OCI-M2 (cell line): ENCODE data around the gene DENND6A.
A peak's percentile ranks its signal among the peaks of the same experiment; 100 is the strongest.
"Not testable (repeated sequence)": the region's sequence is repeated elsewhere in the genome, so short reads cannot be mapped to it uniquely, and the experiment has no call there.

ENCODE experiments used
- DNase-seq: peaks from one replicate; lab custom pipeline; 2025; ENCODE audit not compliant: unreplicated experiment; lab: John Stamatoyannopoulos, UW

Gene DENND6A

DNA sequence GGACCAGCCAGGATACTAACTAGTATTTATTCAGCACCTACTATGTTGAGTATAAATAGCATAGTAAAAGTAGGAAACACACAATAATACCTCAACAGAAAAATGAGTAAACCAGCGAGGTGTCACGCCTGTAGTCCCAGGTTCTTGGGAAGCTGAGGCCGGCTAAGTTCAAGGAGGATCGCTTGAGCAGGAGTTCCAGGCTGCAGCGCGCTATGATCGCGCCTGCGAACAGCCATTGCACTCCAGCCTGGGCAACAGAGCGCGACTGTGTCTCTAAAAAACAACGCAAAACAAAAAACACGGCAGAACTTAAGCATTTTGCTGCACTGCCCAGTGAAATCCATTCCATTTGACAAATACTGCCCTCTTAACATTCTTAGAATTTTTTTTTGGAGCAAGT is 1.3 kb upstream of the DENND6A start:
- DNase-seq = no peak

GRCh38 chr3:57692133-57692395 is 813 bp downstream of the DENND6A start:
- DNase-seq = not testable (repeated sequence)

GRCh38 chr3:57691411-57692132 is 1.3 kb downstream of the DENND6A start:
- DNase-seq = no peak

- no peak for DNase-seq
Observed at GRCh38 chr3:57689367-57690053, 3.4 kb downstream of the DENND6A start.

GRCh38 chr3:57688291-57688690 is 4.6 kb downstream of the DENND6A start:
- DNase-seq = no peak

DNA sequence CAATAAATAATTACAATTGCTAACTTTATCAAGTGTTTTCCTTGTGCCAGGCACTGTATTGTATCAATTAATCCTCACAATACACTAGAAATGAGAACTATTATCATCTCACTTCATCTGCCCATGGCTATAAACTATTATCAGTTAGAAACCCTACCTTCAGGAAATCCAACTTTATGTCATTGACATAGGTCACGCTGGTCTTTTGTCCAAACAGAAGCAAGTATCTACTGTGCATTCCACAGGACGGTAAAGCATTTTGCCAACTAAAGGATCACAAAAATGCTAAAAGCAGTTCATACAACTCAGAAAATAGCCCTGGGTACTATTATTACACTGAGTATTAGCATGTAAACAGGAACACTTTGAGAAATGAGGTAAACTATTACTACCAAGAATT is 9.6 kb downstream of the DENND6A start:
- DNase-seq = no peak

DNA sequence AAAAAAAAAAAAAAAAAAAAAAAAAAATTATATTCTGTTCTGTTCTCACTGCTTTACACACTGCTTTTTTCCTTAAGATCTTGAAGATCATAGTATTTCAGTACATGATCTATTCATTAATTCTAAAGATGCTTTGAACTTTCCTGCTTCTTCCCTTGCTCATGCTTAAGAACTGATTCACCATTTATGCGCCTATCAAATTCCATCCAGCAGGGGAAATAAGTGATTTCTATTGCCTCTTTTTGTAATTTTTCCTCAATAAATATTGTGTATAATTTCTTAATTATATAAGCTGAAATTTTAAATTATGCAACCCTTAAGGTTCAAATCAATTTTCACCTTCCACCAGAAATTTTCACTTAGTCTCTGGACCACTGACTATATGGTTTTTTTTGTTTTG is 10.6 kb downstream of the DENND6A start:
- DNase-seq = no peak

DNA sequence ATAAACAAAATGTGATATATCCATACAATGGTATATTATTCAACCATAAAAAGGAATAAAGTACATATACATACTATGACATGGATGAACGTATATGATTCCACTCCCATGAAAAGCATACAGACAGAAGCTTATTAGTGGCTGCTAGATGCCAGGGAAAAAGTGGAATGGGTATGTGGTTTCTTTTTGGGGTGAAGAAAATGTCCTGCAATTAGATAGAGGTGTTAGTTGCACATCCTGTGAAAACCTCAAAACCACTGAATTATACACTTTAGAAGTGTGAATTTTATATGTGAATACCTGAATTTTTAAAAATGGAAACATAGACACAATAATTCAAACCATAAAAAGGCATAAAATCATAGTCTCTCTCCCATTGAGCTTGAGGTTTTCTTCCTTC is 11.2 kb downstream of the DENND6A start:
- no peak for DNase-seq

DNA sequence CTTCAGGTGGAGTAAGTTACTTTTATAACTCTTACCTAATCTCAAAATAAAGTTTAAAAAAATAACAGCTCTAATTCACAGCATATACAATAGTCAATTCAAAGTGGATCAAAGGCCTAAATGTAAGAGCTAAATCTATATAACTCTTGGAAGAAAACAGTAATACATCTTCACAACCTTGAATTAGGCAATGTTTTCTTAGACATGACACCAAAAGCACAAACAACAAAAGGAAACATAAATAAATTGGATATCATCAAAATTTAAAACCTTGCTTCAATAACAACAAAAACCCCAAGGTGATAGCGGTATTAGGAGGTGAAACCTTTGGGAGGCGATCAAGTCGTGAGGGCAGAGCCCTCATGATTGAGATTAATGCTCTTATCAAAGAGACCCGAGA is 12.8 kb downstream of the DENND6A start:
- no peak for DNase-seq

DNA sequence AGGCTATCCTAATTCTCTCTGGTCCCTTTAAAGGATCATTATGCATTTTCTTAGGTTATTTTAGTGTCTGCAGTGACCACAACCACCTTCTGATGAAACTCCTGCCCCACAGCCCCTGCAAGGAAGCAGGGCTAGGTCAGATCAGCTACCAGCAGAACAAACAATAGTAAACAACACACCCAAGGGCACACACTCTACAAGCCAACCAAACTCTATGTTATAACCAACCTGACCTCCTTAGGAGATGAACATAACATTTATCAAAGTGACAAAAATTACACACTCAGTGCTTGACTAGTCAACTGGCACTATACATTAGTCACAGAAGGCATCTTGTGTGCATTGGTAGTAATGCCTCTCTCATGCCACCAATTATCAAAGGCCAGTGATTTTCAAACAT is 17.3 kb downstream of the DENND6A start:
- DNase-seq = no peak

GRCh38 chr3:57673156-57673555 is 19.7 kb downstream of the DENND6A start:
- DNase-seq = no peak

DNA sequence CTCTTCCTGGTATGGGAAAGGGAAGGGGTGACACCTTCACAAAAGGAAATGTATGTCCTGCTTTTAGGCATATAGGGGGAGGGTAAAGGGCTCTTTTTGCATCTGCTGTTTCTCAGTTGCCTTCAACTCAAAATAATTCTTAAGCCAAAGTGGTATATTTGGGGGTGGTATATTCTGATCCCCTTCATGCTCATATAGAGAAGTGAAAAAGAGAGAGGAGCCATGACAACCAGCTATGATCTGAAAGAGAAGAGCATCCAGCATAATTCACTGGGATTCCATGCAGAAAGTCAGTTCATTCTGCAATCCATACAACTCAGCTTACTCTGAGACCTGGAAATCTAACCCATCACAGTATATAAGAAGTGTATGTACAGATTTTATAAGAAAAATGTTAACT is 22.3 kb downstream of the DENND6A start:
- DNase-seq = no peak

GRCh38 chr3:57661404-57661803 is 31.5 kb downstream of the DENND6A start:
- no peak for DNase-seq

DNA sequence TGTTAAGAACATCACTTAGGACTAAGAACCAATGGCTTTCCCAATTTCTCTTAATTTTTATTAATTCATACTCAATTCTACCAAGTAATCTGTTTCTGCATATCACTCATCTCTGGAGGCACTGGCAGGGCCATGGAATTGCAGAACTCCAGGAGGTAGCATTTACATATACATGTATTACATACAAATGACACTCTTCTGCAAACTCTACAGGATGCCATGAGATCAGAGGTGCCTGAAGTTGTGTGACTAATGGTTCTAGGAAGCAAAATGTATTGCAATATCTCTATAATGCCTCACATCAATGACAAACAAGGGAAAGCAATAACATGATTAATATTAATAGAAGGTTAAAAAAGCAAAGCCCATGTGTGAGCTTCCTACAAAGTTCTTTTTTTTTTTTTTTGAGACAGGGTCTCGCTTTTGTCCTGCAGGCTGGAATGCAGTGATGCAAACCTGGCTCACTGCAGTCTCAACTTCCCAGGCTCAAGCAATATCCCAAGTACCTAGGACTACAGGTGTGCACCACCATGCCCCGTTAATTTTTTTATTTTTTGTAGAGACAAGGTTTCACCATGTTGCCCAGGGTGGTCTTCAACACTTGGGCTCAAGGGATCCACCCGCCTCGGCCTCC is 33.0 kb downstream of the DENND6A start:
- no peak for DNase-seq

GRCh38 chr3:57659004-57659673 is 33.7 kb downstream of the DENND6A start:
- no peak for DNase-seq

DNA sequence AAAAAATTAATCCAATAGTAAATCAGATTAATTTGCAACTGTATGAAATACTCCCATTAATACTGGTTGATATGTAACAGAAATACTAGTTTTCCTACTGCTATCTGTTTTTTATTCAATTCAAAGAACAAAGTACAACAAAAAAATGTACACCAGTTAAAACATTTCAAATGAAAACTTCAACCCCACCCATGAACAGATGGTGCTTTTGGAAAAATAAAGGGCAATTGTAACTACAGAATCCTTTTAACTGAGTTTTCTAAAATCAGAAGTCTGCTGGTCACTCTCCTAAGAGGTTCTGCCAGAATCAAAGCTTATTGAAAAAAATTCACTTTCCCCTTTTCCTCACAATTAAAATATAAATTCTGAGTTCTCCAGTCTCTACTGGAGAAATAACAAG is 34.3 kb downstream of the DENND6A start:
- DNase-seq = no peak

DNA sequence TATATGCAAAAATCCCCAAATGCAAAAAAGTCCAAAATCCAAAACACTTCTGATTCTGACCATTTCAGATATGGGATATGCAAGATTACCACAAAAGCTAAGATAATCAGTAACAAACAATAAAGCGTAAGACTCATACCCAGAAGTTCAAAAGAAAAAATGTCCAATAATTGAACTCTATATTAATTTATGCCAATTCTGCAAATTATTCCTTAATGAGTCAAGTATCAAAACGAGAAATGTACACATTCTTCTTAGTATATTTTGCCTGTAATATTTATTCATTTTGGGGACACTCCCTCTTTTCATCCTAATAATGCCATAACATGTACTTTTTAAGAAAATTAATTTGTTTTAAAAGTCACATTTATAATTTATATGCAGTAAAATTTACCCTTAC is 37.1 kb downstream of the DENND6A start:
- DNase-seq = no peak

DNA sequence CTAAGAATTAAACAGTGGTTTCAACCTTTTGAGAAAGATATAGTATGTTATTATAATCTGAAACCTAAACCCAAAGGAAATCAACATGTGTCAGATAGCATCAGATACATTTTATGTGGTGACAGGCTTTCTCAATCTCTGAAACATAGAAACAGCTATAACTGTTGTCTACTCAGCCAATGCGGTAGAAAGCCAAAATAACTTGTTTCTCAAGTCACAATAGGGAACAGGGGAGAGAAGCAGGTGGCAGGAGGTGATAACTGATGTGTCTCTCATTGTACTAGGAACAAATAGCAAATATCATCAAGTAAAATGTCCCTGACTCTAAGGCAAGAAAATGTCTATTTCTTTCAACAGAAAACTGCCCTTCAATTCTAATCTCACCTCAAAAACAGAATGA is 38.6 kb downstream of the DENND6A start:
- no peak for DNase-seq

DNA sequence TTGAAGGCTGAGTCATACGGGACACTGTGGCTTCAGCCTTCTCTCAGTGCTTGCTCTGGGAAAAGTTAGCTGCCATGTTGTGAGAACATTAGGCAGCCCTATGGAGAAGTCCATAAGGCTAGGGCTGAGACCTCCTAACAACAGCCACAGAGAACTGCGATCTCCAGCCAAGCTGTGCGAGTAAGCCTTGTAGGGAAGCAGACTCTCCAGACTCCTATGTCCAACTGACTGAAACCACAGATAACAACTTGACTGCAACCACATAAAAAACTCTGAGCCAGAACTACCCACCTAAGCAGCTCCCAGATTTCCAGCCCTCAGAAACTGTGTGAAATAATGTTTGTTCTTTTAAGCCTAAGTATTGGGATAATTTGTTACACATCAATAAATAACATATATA is 40.7 kb downstream of the DENND6A start:
- DNase-seq = peak; percentile 4

DNA sequence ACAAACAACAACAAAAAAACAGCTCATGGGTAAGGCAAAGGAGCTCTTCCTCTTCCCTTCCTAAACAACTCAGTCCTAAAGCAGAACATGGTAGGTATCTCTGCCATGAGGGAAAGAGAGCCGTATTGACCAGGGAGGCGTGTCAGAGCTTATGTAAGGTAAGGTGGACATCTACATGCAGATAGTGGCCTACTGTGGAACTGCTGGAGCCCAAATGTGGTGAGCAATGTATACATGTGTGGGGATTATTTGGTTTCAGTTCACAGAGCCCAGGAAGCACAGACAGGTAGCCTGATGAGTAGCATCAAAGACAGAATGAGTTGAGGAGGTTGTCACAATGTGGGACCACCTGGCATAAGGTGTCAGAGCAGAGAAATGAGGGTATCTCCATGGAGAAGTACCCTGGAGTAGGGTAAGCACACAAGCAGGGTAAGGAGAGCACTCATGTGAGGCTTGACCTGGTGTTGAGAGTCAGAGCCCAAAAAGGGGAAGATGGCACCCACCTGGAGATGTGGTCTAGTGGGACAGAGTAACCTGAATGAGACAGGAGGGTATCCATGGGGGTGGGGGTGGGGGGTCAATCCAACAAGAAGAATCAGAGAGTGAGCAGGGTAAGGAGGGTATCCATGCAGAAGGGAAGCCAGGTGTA is 45.5 kb downstream of the DENND6A start:
- no peak for DNase-seq

GRCh38 chr3:57646723-57647122 is 46.2 kb downstream of the DENND6A start:
- no peak for DNase-seq

GRCh38 chr3:57644740-57645139 is 48.1 kb downstream of the DENND6A start:
- DNase-seq = no peak
